Breast epithelium (tissue), 4 donors: ENCODE measurements around the gene VPS13D. TPM values are rescaled to one million over a fixed set of nuclear protein-coding genes. Genes with fewer than 3 reads are reported as not detected.

ENCODE experiments used
- DNase-seq, 2 donors: peaks; one replicate each; pipeline ENCODE4 v3.0.0-alpha.2; 2019; ENCODE audit warnings: low spot score in 2 of 2
- H3K27ac ChIP-seq, 2 donors: fragments of 200-600 bp; sonication (generic) in 1 of 2; one replicate each; pipeline ENCODE4 v1.5.1; 2016 to 2019; ENCODE audit warnings: mild to moderate bottlenecking in 1 of 2
- H3K27me3 ChIP-seq, 2 donors: fragments of 200-600 bp; sonication (generic) in 1 of 2; one replicate each; pipeline versions ENCODE4 v1.5.1 to v1.6.0; 2017 to 2019; ENCODE audit warnings: control low read depth in 1 of 2, mild to moderate bottlenecking in 1 of 2
- H3K36me3 ChIP-seq: fragments of 200-600 bp; one replicate; pipeline ENCODE4 v1.5.1; 2019
- H3K4me1 ChIP-seq, 2 donors: fragments of 200-600 bp; sonication (generic); one replicate each; pipeline ENCODE4 v1.5.1; 2016 to 2019; ENCODE audit warnings: control low read depth in 1 of 2
- H3K4me3 ChIP-seq, 3 donors: fragments of 200-600 bp; sonication (generic); 1 replicate in 2 of 3; 2 replicates in 1 of 3; pipeline ENCODE4 v1.5.1; 2016 to 2019; ENCODE audit warnings: mild to moderate bottlenecking in 3 of 3, moderate library complexity in 2 of 3
- H3K9me3 ChIP-seq, 2 donors: fragments of 200-600 bp; sonication (generic) in 1 of 2; one replicate each; pipeline ENCODE4 v1.5.1; 2016 to 2019; ENCODE audit warnings: control low read depth in 1 of 2
- POLR2A ChIP-seq: fragments of 450-650 bp; IDR thresholded peaks from one replicate; pipeline ENCODE4 v1.6.1; 2016; ENCODE audit warnings: antibody characterized with exemption, mild to moderate bottlenecking, moderate library complexity
- POLR2AphosphoS5 ChIP-seq, 3 donors: sonication (generic); formaldehyde crosslinking; IDR thresholded peaks; one replicate each; pipeline ENCODE4 v1.6.1; 2017; ENCODE audit warnings: antibody characterized with exemption in 3 of 3
- intact Hi-C: fragments of 100-400 bp; cut with DNase I; formaldehyde crosslinking; loops from one replicate; pipeline ENCODE4 v1.15.1; 2023; ENCODE audit warnings: low total_unique reads
- total RNA-seq, 3 donors: library from RNA; depleted of rRNA; stranded (reverse); fragments of >200 nt; gene quantifications; one replicate each; pipeline ENCODE4 v1.1.0, GENCODE V29; 2016
- TF ChIP-seq, protein P1 (sequence below), 3 donors: fragments of 450-650 bp; IDR thresholded peaks; one replicate each; pipeline ENCODE4 v1.5.1; 2016 to 2017; ENCODE audit warnings: antibody characterized with exemption in 3 of 3, mild to moderate bottlenecking in 3 of 3, moderate library complexity in 3 of 3

The VPS13D gene
- total RNA-seq, 3 donors from 2014 or later: 73.9 to 115 (median 96.4) TPM

GRCh38 chr1:12309783-12310742, 80.2 kb downstream of the VPS13D start:
- H3K4me1 ChIP-seq: no peaks in the 10 kb centered on the region
- H3K36me3 ChIP-seq: no peaks in the 10 kb centered on the region
- no peaks in the 10 kb centered on the region for H3K27me3 ChIP-seq
- H3K9me3 ChIP-seq: no peaks in the 10 kb centered on the region
- intact Hi-C loops: no loop called here
- peak overlapping the region in 1 of 2 donors; percentile 5 for H3K27ac ChIP-seq
- H3K4me3 ChIP-seq: no peak overlapping the region
- no peak for DNase-seq
- TF ChIP-seq POLR2A (no peak), POLR2AphosphoS5 (IDR thresholded peaks at IDR 0.05) (no peak)
- TF ChIP-seq, protein P1, sequence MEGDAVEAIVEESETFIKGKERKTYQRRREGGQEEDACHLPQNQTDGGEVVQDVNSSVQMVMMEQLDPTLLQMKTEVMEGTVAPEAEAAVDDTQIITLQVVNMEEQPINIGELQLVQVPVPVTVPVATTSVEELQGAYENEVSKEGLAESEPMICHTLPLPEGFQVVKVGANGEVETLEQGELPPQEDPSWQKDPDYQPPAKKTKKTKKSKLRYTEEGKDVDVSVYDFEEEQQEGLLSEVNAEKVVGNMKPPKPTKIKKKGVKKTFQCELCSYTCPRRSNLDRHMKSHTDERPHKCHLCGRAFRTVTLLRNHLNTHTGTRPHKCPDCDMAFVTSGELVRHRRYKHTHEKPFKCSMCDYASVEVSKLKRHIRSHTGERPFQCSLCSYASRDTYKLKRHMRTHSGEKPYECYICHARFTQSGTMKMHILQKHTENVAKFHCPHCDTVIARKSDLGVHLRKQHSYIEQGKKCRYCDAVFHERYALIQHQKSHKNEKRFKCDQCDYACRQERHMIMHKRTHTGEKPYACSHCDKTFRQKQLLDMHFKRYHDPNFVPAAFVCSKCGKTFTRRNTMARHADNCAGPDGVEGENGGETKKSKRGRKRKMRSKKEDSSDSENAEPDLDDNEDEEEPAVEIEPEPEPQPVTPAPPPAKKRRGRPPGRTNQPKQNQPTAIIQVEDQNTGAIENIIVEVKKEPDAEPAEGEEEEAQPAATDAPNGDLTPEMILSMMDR (IDR thresholded peaks at IDR 0.05): no peak

DNA sequence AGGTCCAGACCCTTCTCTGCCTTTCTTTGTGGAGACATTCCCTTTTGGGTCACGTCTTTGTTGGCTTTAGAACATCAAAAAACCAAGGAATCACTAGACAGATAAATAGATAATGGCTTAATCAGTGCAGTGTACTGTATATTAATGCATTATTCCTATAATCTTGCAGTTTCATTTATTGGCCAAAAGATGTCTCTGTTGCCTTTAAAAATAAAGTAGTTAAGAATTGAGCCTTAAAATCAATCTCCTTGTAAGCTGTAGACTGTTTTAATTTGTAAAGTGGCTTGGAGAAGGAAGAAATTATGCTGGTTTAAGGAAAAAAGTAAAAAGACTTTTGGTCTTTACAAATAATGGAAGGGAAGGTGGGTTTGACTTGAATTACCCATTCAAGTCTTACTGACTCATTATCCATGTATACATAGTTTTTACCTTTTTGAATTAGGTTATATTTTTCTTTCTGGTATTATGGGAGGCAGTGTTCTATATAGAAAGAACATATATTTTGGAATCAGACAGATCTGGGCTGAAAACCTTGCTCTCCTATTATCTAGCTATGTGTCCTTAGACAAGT, 84.6 kb downstream of the VPS13D start:
- TF ChIP-seq, protein P1 (IDR thresholded peaks at IDR 0.05): peak in 2 of 3 donors; percentile 43 to 53
- TF ChIP-seq POLR2A: no peak
- H3K27ac ChIP-seq: no peak overlapping the region
- no peaks in the 10 kb centered on the region for H3K36me3 ChIP-seq
- H3K4me1 ChIP-seq: no peaks in the 10 kb centered on the region
- intact Hi-C loops: no loop called here
- H3K4me3 ChIP-seq: no peak overlapping the region
- DNase-seq: no peak
- H3K9me3 ChIP-seq: no peaks in the 10 kb centered on the region
- H3K27me3 ChIP-seq: no peaks in the 10 kb centered on the region

- Histone ChIP-seq H3K27ac (no peak overlapping the region), H3K4me3 (no peak overlapping the region), H3K36me3 (no peaks in the 10 kb centered on the region), H3K4me1 (no peaks in the 10 kb centered on the region), H3K27me3 (no peaks in the 10 kb centered on the region), H3K9me3 (no peaks in the 10 kb centered on the region)
- TF ChIP-seq POLR2A (no peak), POLR2AphosphoS5 (IDR thresholded peaks at IDR 0.05) (no peak)
- TF ChIP-seq, protein P1 (IDR thresholded peaks at IDR 0.05): no peak
- intact Hi-C loops: no loop called here
- DNase-seq: no peak
These were observed 85.3 kb downstream of the VPS13D start for GRCh38 chr1:12315146-12315545.

GRCh38 chr1:12316331-12316730, 86.5 kb downstream of the VPS13D start:
- Histone ChIP-seq H3K4me3 (no peak overlapping the region), H3K4me1 (no peaks in the 10 kb centered on the region), H3K27me3 (no peaks in the 10 kb centered on the region), H3K27ac (no peak overlapping the region), H3K36me3 (no peaks in the 10 kb centered on the region), H3K9me3 (no peaks in the 10 kb centered on the region)
- DNase-seq: no peak
- intact Hi-C loops: no loop called here
- TF ChIP-seq POLR2A (no peak), POLR2AphosphoS5 (IDR thresholded peaks at IDR 0.05) (no peak)
- TF ChIP-seq, protein P1 (IDR thresholded peaks at IDR 0.05): no peak

GRCh38 chr1:12320486-12320885, 90.7 kb downstream of the VPS13D start:
- no peak for DNase-seq
- peaks cover 7% of the 10 kb centered on the region for H3K36me3 ChIP-seq
- H3K27me3 ChIP-seq: no peaks in the 10 kb centered on the region
- no peak overlapping the region for H3K27ac ChIP-seq
- H3K9me3 ChIP-seq: no peaks in the 10 kb centered on the region
- no peaks in the 10 kb centered on the region for H3K4me1 ChIP-seq
- intact Hi-C loops: no loop called here
- TF ChIP-seq POLR2AphosphoS5 (IDR thresholded peaks at IDR 0.05): no peak
- TF ChIP-seq, protein P1 (IDR thresholded peaks at IDR 0.05): no peak
- no peak for TF ChIP-seq POLR2A
- no peak overlapping the region for H3K4me3 ChIP-seq
